ENCODE data around the gene PLEKHH2. TPM values are rescaled to one million over a fixed set of nuclear protein-coding genes. Genes with fewer than 3 reads are reported as not detected.
A peak's percentile ranks its signal among the peaks of the same experiment; 100 is the strongest.

Gene PLEKHH2
- total RNA-seq, 1 donor from 2014 or later: 19.6 TPM

DNA sequence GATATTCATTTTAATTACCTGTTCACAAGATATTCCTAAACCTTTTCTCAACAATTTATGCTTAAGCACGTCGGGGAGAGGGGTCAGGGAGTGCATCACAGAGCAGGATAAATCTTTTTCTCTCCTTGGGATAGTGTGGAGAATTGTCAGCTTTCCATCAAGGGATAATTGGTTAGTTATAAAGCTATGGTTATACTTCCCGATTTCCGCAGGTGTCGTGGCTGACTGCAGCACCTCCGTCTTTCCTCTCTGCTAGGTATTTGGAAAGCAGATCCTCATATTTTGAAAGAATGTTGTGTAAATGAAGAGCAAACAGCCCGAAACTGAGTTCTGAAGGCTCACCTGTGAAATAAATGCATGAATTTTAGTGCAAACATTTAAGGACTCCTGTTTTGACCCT is 137.6 kb downstream of the PLEKHH2 start:
- no peak for DNase-seq (ENCODE audit: extremely low spot score, unreplicated experiment)
- Mint-ChIP-seq H3K27me3 (ENCODE audit: unreplicated experiment) (no peaks in the 10 kb centered on the region), H3K4me3 (ENCODE audit: unreplicated experiment) (peak overlapping the region; percentile 97), H3K36me3 (ENCODE audit: unreplicated experiment) (peaks cover 5% of the 10 kb centered on the region), H3K27ac (ENCODE audit: unreplicated experiment) (peak overlapping the region; percentile 99), H3K9me3 (ENCODE audit: unreplicated experiment) (no peaks in the 10 kb centered on the region), H3K4me1 (ENCODE audit: unreplicated experiment) (peaks cover 12% of the 10 kb centered on the region)
- TF ChIP-seq, protein P1, sequence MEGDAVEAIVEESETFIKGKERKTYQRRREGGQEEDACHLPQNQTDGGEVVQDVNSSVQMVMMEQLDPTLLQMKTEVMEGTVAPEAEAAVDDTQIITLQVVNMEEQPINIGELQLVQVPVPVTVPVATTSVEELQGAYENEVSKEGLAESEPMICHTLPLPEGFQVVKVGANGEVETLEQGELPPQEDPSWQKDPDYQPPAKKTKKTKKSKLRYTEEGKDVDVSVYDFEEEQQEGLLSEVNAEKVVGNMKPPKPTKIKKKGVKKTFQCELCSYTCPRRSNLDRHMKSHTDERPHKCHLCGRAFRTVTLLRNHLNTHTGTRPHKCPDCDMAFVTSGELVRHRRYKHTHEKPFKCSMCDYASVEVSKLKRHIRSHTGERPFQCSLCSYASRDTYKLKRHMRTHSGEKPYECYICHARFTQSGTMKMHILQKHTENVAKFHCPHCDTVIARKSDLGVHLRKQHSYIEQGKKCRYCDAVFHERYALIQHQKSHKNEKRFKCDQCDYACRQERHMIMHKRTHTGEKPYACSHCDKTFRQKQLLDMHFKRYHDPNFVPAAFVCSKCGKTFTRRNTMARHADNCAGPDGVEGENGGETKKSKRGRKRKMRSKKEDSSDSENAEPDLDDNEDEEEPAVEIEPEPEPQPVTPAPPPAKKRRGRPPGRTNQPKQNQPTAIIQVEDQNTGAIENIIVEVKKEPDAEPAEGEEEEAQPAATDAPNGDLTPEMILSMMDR (IDR thresholded peaks at IDR 0.05): no peak

DNA sequence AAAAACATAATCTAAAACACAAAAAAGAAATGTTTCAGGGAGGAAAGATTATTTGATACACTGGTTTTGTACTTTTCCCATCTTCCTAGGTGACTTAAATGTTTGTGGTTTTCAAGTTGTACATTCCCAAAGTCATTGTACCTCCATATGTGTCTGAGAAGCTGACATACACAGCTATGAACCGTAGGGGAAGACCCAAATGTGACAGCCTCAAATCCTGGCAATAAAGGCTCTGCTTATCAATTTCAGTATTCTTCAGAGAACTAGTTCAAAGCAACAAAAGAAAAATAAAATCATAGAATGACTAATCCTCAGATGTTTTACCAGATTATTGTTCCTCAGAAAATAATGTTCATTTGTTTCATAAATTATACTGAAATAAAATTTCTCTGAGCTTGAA is 139.3 kb downstream of the PLEKHH2 start:
- DNase-seq (ENCODE audit: extremely low spot score, unreplicated experiment): no peak
- Mint-ChIP-seq H3K27ac (ENCODE audit: unreplicated experiment) (no peak overlapping the region), H3K4me3 (ENCODE audit: unreplicated experiment) (no peak overlapping the region), H3K9me3 (ENCODE audit: unreplicated experiment) (no peaks in the 10 kb centered on the region), H3K27me3 (ENCODE audit: unreplicated experiment) (no peaks in the 10 kb centered on the region), H3K4me1 (ENCODE audit: unreplicated experiment) (peaks cover 12% of the 10 kb centered on the region), H3K36me3 (ENCODE audit: unreplicated experiment) (peaks cover 14% of the 10 kb centered on the region)
- TF ChIP-seq, protein P1 (IDR thresholded peaks at IDR 0.05): no peak

DNA sequence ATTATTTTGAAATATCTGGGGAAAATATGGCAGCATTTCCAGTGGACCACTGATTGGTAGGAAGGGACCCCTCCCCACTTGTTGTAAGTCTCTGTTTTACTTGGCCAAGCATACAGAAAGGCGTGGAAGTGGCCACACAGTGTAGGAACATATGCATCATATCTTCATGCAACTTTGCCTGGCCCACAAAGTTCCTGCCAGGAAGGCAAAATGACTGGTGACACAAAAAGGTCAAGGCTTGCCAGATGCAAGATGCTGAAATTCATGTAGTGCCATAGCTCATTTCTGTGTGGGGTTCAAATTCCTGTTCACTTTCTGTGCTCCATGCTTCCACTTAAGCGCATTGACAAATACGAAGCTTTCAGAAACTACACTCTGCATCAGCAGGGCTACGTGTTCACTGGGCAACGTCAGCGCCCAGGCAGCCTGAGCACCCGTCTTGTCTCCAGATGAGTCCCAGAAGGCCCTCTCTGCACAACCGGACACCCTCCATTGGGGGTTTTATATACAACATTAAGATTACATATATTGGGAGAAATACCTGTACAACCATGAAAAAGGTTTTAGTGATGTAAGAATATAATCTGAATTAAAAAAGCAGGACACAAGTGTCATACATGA is 140.4 kb downstream of the PLEKHH2 start:
- H3K27me3 Mint-ChIP-seq (ENCODE audit: unreplicated experiment): no peaks in the 10 kb centered on the region
- no peak for DNase-seq (ENCODE audit: extremely low spot score, unreplicated experiment)
- TF ChIP-seq, protein P1 (IDR thresholded peaks at IDR 0.05): no peak
- peaks cover 16% of the 10 kb centered on the region for H3K36me3 Mint-ChIP-seq (ENCODE audit: unreplicated experiment)
- H3K27ac Mint-ChIP-seq (ENCODE audit: unreplicated experiment): no peak overlapping the region
- no peak overlapping the region for H3K4me3 Mint-ChIP-seq (ENCODE audit: unreplicated experiment)
- H3K9me3 Mint-ChIP-seq (ENCODE audit: unreplicated experiment): no peaks in the 10 kb centered on the region
- H3K4me1 Mint-ChIP-seq (ENCODE audit: unreplicated experiment): peaks cover 12% of the 10 kb centered on the region

DNA sequence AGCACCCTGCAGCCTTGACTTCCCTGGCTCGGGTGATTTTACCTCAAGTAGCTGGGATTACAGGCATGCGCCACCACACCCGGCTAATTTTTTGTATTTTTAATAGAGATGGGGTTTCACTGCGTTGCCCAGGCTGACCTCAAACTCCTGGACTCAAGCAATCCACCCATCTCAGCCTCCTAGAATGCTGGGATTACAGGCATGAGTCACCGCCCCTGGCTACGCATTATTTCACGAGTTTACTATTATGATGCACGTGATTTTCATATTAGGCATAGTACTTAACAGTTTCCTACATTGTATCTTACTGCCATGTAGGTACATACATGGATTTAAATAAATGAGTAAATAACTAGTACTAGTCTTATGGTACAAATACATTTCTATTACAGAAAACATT is 141.2 kb downstream of the PLEKHH2 start:
- Mint-ChIP-seq H3K9me3 (ENCODE audit: unreplicated experiment) (no peaks in the 10 kb centered on the region), H3K27ac (ENCODE audit: unreplicated experiment) (no peak overlapping the region), H3K4me3 (ENCODE audit: unreplicated experiment) (no peak overlapping the region), H3K36me3 (ENCODE audit: unreplicated experiment) (peaks cover 16% of the 10 kb centered on the region), H3K4me1 (ENCODE audit: unreplicated experiment) (peaks cover 12% of the 10 kb centered on the region), H3K27me3 (ENCODE audit: unreplicated experiment) (no peaks in the 10 kb centered on the region)
- no peak for DNase-seq (ENCODE audit: extremely low spot score, unreplicated experiment)
- TF ChIP-seq, protein P1 (IDR thresholded peaks at IDR 0.05): no peak

DNA sequence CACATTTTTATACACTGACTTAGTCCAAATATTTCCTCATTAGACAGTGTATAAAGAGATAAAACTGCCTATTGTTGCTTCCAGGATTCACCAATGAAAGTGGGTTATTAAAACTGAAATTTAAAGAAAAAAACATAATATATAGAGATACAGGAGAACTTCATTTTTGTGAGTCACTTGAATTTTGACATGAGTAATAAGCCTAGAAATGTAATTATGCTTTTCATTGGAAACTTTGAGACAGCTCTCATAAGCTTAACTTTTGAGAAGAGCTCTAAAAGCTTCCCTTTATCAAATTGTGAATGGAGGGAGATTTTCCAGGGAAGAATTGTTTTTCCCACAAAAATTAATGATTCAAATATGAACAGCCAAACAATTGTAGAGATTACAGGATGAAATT is 150.8 kb downstream of the PLEKHH2 start:
- no peak for DNase-seq (ENCODE audit: extremely low spot score, unreplicated experiment)
- Mint-ChIP-seq H3K27ac (ENCODE audit: unreplicated experiment) (no peak overlapping the region), H3K36me3 (ENCODE audit: unreplicated experiment) (peaks cover 24% of the 10 kb centered on the region), H3K27me3 (ENCODE audit: unreplicated experiment) (no peaks in the 10 kb centered on the region), H3K9me3 (ENCODE audit: unreplicated experiment) (no peaks in the 10 kb centered on the region), H3K4me3 (ENCODE audit: unreplicated experiment) (no peak overlapping the region), H3K4me1 (ENCODE audit: unreplicated experiment) (peaks cover 35% of the 10 kb centered on the region)
- TF ChIP-seq, protein P1 (IDR thresholded peaks at IDR 0.05): no peak

All from osteocyte (in vitro differentiated cells).